ENCODE data around the gene SLC1A2.

The SLC1A2 gene

DNA sequence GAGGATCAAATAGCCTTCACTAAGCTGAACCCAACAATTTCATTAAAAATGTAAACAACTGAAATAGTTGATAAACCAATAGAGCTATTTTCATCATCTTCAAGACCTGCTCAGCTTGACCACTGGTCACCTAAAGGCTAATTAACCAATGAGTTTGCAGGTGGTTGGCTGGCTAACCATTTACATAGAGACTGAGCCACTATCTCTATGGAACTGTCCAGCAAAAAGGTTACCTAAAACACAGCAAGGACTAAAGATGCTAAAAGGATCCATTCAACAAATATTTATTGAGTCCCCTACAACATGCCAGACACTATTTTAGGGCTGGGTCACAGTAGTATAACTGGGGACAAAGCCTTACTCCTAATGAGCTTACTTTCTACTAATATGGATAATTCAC, 156.6 kb downstream of the SLC1A2 start:
- DNase-seq = no peak

DNA sequence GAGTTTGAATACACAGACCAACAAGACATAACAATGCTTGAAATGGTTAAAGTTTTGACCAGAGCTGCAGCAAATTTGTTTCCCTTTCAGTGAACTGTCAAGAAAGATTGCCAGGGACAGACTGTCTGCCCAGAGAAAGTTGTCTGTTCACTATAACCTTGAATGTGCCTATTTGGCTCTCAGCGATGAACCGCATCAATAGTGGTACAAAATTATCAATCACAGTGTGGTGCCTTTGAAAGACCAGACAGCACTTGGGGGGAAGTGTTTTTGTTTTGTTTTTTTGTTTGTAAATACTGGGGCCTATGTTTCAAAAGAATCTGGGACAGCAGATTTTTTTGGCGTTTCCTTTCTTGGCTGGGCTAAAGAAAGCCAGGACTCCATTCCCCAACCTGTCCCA, 157.3 kb downstream of the SLC1A2 start:
- no peak for DNase-seq

DNA sequence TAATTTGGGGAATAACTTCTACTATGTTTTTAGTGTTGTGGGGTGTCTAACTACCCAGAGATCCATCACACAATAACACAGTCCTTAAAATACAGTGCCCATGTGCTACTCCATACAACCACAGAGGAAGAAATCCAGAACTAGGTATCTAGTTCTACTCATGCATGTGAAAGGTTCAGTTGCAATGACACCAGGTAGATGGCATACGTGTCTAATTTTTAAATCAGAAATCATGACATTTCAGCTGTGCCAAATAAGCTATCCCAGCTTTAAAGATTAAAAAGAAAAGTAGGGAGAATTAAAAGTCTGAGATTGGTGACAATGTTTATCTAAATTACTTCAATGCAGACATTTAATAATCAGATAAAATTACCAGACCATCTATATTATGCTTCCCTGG, 158.2 kb downstream of the SLC1A2 start:
- no peak for DNase-seq

DNA sequence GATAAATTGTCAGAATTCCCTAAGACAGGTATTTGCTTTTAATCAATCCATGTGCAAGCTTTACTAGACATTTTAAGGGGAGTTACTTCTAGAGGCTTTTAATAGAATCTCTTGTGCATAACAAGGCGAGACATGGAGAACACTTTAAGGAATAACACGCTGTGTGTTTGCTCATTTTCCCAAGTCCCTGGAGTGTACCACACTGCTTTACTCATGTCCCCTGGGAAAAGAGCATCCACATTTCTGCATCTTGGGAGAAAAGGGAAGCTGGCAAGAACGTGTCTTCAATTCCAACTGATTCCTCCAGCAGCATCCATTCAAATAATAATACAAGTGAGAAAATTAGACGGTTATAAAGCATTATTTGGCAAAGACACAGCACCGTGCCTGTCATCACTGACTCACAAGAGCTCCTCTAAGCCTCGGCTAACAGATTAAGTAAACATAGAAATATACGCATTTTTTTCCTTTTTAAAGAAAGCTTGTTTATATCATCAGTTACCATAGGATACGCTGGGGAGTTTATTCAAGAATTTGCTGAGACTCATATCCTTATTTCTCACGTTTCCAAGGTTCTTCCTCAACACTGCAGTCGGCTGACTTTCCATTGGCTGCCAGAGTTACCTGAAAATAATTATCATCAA, 158.9 kb downstream of the SLC1A2 start:
- DNase-seq = no peak

DNA sequence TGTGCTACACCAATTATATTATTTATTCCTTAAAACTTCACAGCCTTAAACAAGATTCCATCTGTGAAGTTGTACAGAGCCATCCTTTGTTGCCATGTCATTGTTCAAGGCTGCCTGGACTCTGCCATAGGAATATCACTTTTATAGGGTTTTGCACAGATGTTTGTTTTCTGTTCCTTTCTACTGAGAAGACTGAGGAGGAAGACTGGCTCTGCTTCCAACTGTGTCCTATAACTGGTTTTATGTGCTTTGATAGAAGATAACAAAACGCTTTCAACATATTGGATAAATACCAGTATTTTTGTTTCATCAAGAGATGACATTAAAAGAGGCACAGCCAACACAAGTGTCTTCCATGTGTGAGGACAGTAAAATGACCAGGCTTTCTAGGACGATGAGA, 159.8 kb downstream of the SLC1A2 start:
- no peak for DNase-seq

DNA sequence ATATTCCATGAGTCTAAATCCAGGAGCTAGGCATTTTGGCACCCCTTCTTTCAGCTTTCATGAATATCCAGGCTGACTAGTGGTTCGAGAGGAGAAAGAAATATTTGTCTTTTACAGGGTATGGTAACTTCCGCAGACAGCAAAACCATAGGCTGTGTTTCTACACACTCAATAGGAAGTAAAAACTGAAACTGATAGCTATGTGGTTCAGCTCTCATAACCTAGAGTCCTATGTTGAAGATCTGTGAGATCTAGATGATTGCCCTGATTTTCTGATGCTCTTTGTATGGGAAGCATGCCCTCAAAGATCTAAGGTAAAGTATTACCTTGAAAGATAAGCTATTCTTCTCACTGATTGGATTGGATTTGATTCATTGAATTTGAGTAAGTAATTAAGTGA, 162.1 kb downstream of the SLC1A2 start:
- no peak for DNase-seq

DNA sequence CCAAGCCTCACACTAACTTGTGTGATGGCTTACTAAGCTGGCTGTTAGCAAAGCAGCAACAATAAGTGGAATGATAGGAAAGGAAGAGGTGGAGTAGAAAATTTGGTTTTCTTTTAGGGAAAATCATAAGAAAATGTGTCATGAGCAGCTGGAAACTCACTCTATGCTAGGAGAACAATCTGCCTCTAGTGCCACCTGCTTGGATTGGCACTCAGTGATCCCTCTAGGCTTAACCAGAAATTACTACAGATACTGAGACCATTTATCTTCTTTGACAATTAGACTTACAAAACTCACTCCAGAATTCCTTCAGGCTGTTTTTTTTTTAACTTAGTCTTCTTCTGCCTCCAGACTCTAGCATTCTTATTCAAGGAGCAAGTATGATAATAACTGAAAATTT, 163.1 kb downstream of the SLC1A2 start:
- DNase-seq = no peak

DNA sequence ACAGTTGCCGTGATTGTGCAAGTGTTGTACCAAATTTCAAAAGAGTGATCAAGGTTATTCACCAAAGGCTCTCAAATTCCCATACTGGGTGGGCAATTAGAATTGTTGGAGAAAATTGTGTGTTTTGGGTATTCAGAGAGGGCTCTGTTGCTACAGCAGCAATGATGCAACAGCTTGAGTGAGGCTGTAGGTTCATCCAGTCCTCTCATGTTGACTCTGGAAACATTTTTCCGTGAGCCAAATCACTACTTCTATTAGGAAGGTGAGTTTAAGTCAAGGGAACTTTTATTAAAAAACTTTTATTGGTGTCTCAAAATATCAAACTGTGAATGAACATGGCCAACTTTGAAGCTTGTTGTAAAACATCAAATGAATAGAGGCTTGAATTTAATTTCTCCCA, 163.8 kb downstream of the SLC1A2 start:
- DNase-seq = no peak

DNA sequence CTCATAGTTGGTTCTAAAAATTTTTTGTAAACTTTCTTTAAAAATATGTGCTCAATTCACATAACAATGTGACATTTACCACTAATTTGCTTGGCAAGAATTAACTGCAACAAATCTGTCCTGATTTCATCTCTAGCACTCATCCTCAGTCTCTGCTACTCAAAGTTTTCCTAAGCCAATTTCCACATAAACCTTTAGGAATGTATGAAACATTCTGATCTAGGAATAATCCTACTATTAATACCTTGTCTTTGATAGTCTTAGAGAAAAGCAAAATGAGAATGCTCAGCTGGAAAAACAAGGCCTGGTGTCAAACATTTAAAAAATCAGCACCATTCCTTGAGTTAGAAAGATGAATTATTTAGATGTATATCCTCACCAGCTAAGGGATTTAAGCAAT, 166.1 kb downstream of the SLC1A2 start:
- no peak for DNase-seq

DNA sequence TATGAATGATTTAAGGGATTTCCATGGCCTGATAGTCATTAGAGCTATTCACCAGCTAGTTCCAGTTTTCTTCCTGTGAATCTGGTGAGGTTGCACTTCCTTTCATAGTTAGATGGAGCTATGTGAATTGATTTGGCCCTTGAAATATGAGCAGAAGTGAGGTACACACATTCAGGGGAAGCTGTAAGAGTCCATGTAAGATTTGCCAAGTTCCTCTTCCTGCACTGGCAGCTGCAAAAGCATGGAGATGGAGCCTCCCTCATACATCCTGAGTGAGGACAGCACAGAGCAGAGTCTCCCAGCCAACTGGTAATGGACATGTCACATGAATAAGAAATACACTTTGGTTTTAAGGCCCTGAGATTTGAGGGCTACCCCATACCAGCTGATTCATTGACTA, 168.7 kb downstream of the SLC1A2 start:
- DNase-seq = no peak

DNA sequence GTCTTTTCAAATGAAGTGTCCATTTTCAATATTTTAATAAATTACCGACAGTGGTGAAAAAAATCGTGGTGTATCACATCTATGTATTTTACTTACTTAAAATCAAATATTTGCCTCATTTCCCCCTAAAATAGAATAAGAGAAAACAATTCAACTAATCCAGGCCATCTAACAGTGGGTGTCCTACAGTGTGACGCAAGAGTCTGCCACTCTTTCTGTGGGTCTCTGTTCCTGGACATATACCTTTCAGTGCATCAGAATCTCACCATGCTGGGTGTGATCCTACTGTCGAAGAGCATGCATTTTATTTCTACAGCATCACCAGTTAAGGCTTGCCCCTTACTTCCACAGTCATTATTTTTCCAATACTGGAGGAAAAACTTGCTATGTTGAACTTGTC, 169.2 kb downstream of the SLC1A2 start:
- DNase-seq = no peak

DNA sequence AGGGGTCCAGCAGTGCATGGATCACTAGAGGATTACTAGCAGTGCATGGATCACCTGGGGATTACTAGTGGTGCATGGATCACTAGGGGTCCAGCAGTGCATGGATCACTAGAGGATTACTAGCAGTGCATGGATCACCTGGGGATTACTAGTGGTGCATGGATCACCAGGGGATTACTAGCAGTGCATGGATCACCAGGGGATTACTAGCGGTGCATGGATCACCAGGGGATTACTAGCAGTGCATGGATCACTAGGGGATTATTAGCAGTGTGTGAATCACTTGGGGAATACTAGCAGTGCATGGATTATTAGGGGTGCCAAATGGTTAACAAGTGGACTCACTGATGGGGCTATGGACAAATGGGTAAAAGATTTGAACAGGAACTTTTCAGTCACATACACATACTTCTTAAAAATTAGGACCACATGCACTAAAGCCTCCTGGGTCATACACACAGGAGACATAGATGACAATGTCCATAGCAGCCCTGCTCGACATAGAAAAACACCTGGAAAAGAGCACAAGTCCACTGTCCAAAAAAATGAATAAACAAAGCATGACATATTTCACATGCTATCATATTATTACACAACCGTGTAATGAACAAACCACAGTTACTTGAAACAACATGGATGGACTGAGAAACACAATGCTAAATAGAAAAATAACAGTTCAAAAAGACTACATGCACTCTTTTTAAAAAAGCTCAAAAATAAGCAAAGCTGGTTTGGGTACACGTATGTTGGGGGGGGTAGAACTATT, 170.6 kb downstream of the SLC1A2 start:
- DNase-seq = no peak

DNA sequence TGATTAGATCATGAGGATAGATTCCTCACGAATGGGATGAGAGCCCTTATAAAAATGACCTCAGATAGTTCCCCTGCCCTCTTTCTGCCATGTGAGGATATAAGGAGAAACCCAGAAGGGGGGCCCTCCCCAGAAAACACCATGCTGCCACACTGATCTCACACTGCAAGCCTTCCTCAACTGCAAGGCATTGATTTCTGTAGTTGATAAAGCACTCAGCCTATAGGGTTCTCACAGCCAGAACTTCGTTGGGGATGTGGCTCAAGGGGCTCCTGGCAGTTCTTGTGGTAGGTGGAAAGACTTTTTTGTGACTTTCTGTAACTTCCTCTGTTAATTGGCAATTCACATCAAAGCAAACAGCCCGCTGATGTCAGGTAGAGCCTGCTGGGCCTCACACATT, 171.5 kb downstream of the SLC1A2 start:
- DNase-seq = no peak

DNA sequence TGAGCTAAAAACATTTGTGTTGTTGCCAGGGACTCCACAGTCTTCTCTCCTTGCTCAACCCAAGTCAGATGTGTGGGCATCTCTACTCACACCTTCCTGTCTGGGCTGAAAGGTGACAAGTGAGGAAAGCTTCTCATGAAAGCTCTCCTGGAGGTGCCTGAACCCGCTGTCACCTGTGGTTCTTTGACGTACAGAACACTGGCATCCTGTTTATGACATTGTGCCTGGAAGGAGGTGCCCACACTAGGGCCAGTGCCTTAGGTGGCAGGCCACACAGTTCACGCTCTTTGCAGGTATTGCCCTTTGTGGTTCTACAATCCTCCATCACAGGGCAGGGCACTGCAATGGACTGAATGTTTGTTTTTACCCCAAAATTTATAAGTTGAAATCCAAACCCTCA, 171.9 kb downstream of the SLC1A2 start:
- DNase-seq = no peak

DNA sequence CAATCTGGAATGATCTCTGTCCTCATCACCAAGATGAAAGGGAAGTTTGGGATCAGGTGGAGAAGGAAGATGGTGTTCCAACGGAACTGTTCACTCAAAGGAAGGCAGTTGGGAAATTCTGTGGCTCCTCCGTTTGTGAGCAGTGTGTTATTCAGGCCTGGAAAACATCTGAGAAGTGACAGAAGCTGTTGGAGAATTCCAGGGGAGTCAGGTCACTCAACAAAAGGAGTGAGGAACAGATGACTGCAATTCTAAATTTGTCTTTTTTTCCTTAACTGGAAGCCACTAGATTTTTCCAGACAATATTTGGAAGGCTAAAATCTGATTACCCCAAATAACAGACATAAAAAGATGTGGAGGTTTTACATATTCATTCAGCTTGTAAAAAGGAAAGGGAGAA, 172.6 kb downstream of the SLC1A2 start:
- no peak for DNase-seq

DNA sequence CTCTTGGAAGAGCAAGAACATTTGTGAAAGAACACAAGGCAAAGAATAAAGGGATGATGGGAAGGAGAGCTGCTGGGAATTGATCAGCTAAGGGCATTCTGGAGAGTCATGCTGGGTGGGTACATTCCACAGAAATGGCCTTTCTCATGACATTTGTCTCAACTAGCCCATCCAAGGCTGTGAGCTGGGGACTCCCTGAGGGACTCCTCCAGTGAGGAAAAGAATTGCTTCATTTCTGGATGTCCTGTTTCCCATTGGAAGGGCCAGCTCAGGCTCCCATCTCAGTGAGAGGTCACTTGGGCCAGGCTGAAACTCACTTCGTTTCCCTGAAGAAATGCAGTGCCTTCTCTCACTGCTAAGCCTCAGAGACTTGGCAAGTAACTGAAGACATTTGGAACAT, 173.6 kb downstream of the SLC1A2 start:
- no peak for DNase-seq

DNA sequence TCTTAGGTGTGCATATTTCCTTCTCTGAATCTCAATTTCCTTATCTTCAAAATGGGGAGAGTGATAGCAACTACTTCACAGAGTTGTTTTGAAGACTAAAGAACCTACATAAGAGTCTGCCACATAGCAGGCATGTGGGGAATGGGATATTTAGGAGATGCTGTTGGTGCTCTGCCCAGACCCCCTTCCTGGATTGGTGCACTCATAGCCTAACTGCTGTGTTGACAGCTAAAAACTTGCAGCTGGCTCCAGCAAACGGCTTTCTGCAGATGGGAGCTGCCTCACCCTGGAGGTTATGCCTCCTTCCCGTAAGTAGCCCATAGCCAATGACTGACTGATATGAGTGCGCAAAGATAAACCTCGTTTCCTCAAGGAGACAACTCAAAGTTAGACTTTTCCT, 174.3 kb downstream of the SLC1A2 start:
- no peak for DNase-seq

DNA sequence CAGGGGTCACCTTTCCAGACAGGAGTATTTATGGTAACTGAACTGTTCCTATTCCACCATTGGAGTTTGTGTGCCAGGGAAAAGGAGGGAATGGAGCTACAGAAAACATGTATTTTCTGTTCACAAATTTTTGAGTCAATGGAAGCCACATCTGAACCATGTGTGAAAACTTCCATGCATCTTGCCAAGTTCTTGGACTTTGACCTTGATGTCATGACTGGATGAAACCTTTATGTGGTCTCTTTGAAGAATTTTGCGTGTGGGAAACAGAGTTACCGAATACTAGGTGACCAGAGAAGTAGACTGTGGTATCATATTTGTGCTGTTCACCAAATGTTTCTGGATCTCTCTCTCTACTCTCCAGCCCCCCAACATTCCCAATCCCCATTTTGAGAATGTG, 175.6 kb downstream of the SLC1A2 start:
- no peak for DNase-seq

DNA sequence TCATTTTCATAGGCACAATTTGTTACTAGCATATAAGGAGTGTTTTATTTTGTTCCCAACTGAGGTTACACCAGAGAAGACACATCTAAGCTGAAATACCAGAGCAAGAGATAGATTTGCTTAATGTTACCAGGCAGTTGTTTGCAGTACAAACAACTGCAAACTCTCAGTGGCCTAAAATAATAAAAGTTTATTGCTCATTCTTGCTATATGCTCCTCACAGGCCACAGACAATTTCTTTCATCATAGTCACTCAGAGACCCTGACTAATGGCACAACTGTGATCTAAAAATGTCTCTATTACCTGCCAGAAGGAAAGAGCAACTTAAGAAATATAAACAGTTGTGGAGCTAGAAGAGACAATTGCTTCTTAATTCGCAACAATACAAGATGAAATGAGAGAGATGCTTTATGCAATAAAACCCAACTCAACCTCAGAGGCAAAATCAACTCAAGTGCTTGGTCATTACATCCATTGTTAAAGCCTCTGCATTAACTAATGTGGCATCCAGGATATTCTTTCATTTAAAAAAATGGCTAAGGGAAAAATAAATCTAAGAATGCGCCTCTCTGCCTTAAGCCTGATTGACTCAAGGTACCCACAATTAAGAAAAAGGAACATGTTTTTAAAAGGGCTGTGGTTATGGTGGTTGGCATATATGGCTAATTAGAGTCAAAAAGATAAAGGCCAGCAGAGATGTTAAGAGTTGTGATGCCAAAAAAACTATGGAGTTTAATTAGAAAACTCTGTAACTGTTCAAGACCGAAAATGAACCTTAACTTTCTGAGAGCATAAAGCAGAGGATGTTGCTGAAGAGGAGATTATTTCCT, 176.7 kb downstream of the SLC1A2 start:
- DNase-seq = no peak

DNA sequence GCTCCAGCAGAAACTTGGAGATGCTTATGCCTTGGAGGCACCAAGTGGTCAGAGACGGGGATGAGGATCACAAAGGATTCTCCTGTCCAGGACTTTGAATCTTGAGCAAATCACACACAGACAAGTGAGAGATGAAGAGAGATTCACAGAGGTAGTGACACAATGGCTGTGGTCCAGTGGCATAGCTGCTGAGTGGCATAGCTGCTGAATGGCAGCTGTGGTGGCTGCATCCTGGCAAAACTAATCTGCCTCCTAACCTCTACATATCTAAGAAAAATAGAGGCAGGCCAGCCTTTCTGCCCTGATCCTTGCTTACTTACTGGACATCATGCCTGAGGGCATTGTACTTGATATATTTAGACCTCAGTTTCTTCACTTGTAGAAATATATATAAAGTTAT, 177.8 kb downstream of the SLC1A2 start:
- no peak for DNase-seq

DNA sequence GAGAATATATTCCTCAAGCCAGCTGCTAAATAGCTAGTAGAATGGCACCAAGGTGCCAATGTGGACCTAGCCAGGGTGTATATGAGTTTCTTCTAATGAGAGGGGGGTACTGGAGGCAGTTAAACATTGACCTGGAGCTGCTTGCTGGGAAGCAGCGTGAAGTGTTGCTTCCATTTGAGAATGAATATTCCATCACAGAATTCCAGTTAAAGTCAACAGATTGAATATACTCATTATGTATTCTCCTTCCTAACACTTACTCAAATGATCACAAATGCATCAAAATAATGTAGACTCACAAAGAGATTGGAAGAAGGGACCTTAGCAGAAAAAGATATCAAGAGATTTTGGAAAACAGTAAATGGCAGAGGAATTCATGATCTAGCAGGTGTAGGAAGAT, 178.3 kb downstream of the SLC1A2 start:
- DNase-seq = no peak

DNA sequence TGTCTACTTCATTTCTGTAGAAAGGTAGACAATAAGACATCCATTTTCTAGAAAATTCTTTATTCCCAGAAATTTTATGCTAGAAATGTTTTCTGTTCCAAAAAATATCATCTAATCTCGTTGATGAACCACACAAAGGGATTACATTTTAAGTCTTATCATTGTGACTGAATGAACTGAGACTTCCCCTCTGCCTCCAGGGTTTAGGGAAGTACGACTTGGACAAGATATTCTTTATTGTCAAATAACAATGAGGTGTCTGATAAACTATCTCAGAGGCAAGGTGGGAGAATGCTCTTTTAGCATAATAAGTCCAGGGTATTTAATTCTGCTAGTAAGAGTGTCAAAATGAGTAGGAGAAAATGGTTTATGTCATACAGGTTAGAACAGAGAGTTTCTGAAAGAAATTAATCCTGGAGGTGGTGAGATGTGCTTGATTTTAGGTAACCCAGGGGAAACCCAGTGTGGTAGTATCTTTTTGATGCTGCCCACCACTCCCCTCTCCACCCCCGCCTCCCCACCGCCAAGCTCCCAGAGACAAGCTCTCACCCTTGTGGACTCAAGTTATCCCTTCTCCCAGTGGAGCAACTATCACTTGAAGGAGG, 179.8 kb downstream of the SLC1A2 start:
- DNase-seq = no peak

DNA sequence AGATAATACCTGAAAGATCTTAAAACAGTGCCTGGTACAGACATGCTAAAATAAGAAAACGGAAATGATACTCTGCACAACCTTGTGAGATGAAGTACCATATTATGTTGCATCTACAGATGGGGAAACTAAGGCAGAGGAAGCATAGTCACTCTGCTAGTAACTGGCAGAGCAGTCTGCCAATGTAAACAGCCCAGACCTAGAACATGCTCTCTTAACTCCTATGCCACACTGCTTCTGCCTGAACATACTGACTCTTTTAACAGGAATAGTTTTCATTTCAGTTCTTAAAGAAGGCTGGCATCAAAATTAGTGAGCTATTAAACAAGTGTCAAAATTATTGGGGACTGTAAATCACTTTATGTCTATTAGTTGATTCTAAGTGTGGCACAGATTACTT, 180.5 kb downstream of the SLC1A2 start:
- no peak for DNase-seq
